Natural killer cell (primary cell): Measurements from ENCODE around the gene GLE1. TPM values are rescaled to one million over a fixed set of nuclear protein-coding genes. Genes with fewer than 3 reads are reported as not detected.

Source experiments
- ATAC-seq, 3 donors: fragments of 150-1000 bp in 2 of 3; fragments of 200-7000 bp in 1 of 3; cut with Tn5 transposase; 1 replicate in 1 of 3; 2 replicates in 2 of 3; pipeline ENCODE4 v1.10.0; 2021; ENCODE audit warnings: mild to moderate bottlenecking in 2 of 3, moderate library complexity in 2 of 3
- DNase-seq, 2 donors: peaks; one replicate each; pipeline versions ENCODE4 v3.0.0 to v3.0.0-alpha.2; 2013 to 2021; ENCODE audit warnings: mixed read lengths in 1 of 2
- H3K27ac ChIP-seq: one replicate; pipeline ENCODE4 v1.5.1; 2013; ENCODE audit warnings: mild to moderate bottlenecking, low read length
- H3K27me3 ChIP-seq: one replicate; pipeline ENCODE4 v1.6.1; 2013; ENCODE audit warnings: low read length; ENCODE audit not compliant: control insufficient read depth, insufficient read depth
- H3K36me3 ChIP-seq: one replicate; pipeline ENCODE4 v1.6.1; 2013; ENCODE audit warnings: low read length; ENCODE audit not compliant: control insufficient read depth, insufficient read depth
- H3K4me1 ChIP-seq: one replicate; pipeline ENCODE4 v1.6.1; 2013; ENCODE audit warnings: low read length; ENCODE audit not compliant: control insufficient read depth, insufficient read depth
- H3K4me3 ChIP-seq: one replicate; pipeline ENCODE4 v1.5.1; 2013; ENCODE audit warnings: low read length
- H3K9me3 ChIP-seq: one replicate; pipeline ENCODE4 v1.6.1; 2013; ENCODE audit warnings: low read length; ENCODE audit not compliant: control insufficient read depth, insufficient read depth
- H3K27ac Mint-ChIP-seq, 2 donors: one replicate each; pipeline ENCODE4 v1.8.0; 2022; ENCODE audit warnings: mild to moderate bottlenecking in 2 of 2, mixed read lengths in 2 of 2, moderate library complexity in 1 of 2
- H3K27me3 Mint-ChIP-seq, 2 donors: one replicate each; pipeline ENCODE4 v1.8.0; 2022; ENCODE audit warnings: low read depth in 2 of 2, mixed read lengths in 2 of 2
- H3K36me3 Mint-ChIP-seq: one replicate; pipeline ENCODE4 v1.8.0; 2022; ENCODE audit warnings: mixed read lengths
- H3K4me1 Mint-ChIP-seq, 2 donors: one replicate each; pipeline ENCODE4 v1.8.0; 2022; ENCODE audit warnings: mixed read lengths in 2 of 2
- H3K4me3 Mint-ChIP-seq: one replicate; pipeline ENCODE4 v1.8.0; 2022; ENCODE audit warnings: mild to moderate bottlenecking, moderate library complexity, mixed read lengths
- H3K9me3 Mint-ChIP-seq, 2 donors: one replicate each; pipeline ENCODE4 v1.8.0; 2022; ENCODE audit warnings: mixed read lengths in 2 of 2
- CTCF ChIP-seq: fragments of 200-600 bp; IDR thresholded peaks from one replicate; pipeline ENCODE4 v1.8.0; 2022; ENCODE audit warnings: antibody characterized with exemption
- WGBS: methylation state at CpG from one replicate; pipeline ENCODE4 v1.1.7; 2013; ENCODE audit warnings: missing lambda C conversion rate; ENCODE audit not compliant: insufficient coverage; 5-methylcytosine and 5-hydroxymethylcytosine counted together
- intact Hi-C: fragments of 100-400 bp; cut with micrococcal nuclease; formaldehyde crosslinking; loops from one replicate; pipeline ENCODE4 v1.14.2; 2022
- total RNA-seq, 4 donors: library from RNA; stranded (reverse); fragments of 120-200 nt in 1 of 4; gene quantifications; one replicate each; pipeline versions ENCODE4 v1.2.3 to v1.2.4, GENCODE V29; 2013 to 2022

Gene GLE1
- total RNA-seq, 3 donors from 2014 or later (not counting 1 experiment from before 2014, with no cell fraction given) = 21.2 to 33.3 (median 23.3) TPM

DNA sequence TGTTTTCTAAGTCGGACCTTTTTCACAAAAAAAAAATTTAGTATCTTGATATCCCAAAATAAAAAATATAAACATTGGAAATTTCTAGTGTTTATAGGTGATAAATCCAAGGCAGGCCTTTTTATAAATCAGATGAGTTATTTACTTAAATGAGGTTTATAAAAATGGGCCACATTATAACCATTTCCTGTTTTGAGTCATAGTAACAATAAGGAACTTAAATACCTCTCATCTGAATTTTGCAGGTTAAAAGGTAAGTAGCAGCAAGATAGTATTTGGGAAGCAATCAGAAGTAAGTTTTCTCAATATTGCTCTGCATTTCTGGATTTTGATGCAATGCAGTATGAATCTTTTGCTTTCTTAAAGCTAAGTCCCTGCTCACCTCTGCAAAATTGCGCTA, 51.8 kb downstream of the GLE1 start:
- intact Hi-C loops = no loop called here
- ATAC-seq (no peak), DNase-seq (peak in 1 of 2 donors; percentile 20)
- peaks cover 32% of the 10 kb centered on the region in 2 donors for H3K4me1 Mint-ChIP-seq
- TF ChIP-seq CTCF = no peak
- no peaks in the 10 kb centered on the region for H3K27me3 ChIP-seq
- no peaks in the 10 kb centered on the region for H3K27me3 Mint-ChIP-seq
- H3K4me1 ChIP-seq = peaks cover 24% of the 10 kb centered on the region
- no peaks in the 10 kb centered on the region for H3K9me3 ChIP-seq
- H3K27ac ChIP-seq = no peak overlapping the region
- H3K4me3 ChIP-seq = no peak overlapping the region
- H3K36me3 Mint-ChIP-seq = no peaks in the 10 kb centered on the region
- no peaks in the 10 kb centered on the region for H3K36me3 ChIP-seq
- 100% methylated on average over 1 of the region's 2 CpGs for WGBS
- no peaks in the 10 kb centered on the region for H3K9me3 Mint-ChIP-seq
- H3K27ac Mint-ChIP-seq = no peak overlapping the region
- H3K4me3 Mint-ChIP-seq = peak overlapping the region; percentile 37

- 88% methylated on average over 5 of the region's 5 CpGs for WGBS
- no peak overlapping the region for H3K27ac ChIP-seq
- Mint-ChIP-seq H3K9me3 (no peaks in the 10 kb centered on the region), H3K36me3 (no peaks in the 10 kb centered on the region), H3K4me1 (peaks cover 24 to 26% of the 10 kb centered on the region in 2 donors), H3K27ac (peak overlapping the region; percentile 68 to 72), H3K27me3 (no peaks in the 10 kb centered on the region), H3K4me3 (peak overlapping the region; percentile 61)
- H3K4me3 ChIP-seq = no peak overlapping the region
- intact Hi-C loops = no loop called here
- no peak for TF ChIP-seq CTCF
- H3K36me3 ChIP-seq = no peaks in the 10 kb centered on the region
- no peaks in the 10 kb centered on the region for H3K9me3 ChIP-seq
- no peaks in the 10 kb centered on the region for H3K27me3 ChIP-seq
- no peak for DNase-seq
- ATAC-seq = no peak
- H3K4me1 ChIP-seq = peaks cover 17% of the 10 kb centered on the region
Measured at GRCh38 chr9:128556926-128557634, 52.6 kb downstream of the GLE1 start.

DNA sequence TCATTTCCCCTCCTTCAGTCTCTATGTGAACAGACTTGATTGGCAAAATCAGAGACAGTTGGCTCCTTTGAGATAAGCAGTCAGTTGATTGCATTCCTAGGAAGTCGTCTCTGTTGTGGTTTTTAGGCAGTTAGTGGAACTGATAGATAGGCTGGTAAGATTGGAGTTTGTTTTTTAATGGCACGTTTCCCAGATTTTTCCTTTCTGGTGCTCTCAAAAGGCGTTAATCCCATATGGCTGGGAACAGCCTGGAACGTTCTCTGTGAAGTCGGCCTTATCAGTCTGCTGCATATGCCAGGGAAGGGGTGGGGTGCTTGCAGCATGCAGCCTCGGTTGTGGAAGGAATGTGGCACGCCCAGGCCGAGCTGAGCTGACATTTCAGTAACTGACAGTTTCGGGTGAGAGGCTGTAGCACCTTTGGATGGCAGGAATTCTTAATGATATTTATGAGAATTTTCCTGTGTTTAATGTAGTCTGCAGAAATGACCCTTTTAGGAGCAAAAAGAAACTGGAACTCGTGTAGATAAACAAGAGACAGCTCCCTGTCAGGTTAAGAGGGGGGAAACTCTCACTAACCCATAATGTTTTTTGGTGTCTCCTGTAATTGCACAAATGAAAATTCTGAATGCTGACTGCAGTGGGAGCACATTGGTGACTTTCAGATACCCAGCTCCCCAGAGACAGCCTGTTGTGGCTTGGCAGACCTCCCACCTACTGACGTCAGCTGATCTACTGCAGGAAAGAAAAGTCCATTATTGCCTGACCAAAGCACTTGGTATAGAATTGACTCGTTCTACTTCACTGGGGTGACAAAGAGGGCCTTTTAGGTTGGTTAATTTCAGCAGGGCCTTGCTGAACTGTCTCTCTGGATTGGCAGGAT, 54.2 kb downstream of the GLE1 start:
- DNase-seq (peak in 1 of 2 donors; percentile 74), ATAC-seq (peak; percentile 49 to 79 (median 71))
- intact Hi-C loops = no loop called here
- H3K4me3 ChIP-seq = no peak overlapping the region
- no peaks in the 10 kb centered on the region for H3K27me3 ChIP-seq
- no peaks in the 10 kb centered on the region for H3K9me3 ChIP-seq
- peaks cover 17% of the 10 kb centered on the region for H3K4me1 ChIP-seq
- H3K27ac ChIP-seq = no peak overlapping the region
- no peak for TF ChIP-seq CTCF
- Mint-ChIP-seq H3K36me3 (no peaks in the 10 kb centered on the region), H3K4me1 (peaks cover 24 to 26% of the 10 kb centered on the region in 2 donors), H3K27ac (peak overlapping the region; percentile 30 to 70), H3K9me3 (no peaks in the 10 kb centered on the region), H3K27me3 (no peaks in the 10 kb centered on the region), H3K4me3 (no peak overlapping the region)
- WGBS = 25% methylated on average over 12 of the region's 12 CpGs
- H3K36me3 ChIP-seq = no peaks in the 10 kb centered on the region
